Spleen (tissue), 11 donors: ENCODE measurements around the gene CCL18. TPM values are rescaled to one million over a fixed set of nuclear protein-coding genes. Genes with fewer than 3 reads are reported as not detected.
"Not testable (repeated sequence)": the region's sequence is repeated elsewhere in the genome, so short reads cannot be mapped to it uniquely, and the experiment has no call there.

Source experiments
- DNase-seq: peaks from one replicate; pipeline ENCODE4 v3.0.0-alpha.2; 2020
- H3K27ac ChIP-seq, 8 donors: fragments of 200-600 bp; sonication (generic) in 7 of 8; 1 replicate in 4 of 8; 2 replicates in 4 of 8; pipeline versions ENCODE4 v1.5.0 to v1.8.0; 2016 to 2021; ENCODE audit warnings: inconsistent platforms in 4 of 8, mild to moderate bottlenecking in 4 of 8, moderate library complexity in 1 of 8
- H3K27me3 ChIP-seq, 7 donors: fragments of 200-600 bp; sonication (generic) in 6 of 7; replicated peaks in 1 of 7; 1 replicate in 4 of 7; 2 replicates in 3 of 7; pipeline versions ENCODE4 v1.5.0 to v1.8.0; 2016 to 2021; ENCODE audit warnings: inconsistent platforms in 3 of 7, mild to moderate bottlenecking in 1 of 7
- H3K36me3 ChIP-seq, 6 donors: fragments of 200-600 bp; sonication (generic) in 5 of 6; 1 replicate in 4 of 6; 2 replicates in 2 of 6; pipeline versions ENCODE4 v1.5.0 to v1.8.0; 2016 to 2021; ENCODE audit warnings: inconsistent platforms in 2 of 6
- H3K4me1 ChIP-seq, 6 donors: fragments of 200-600 bp; sonication (generic) in 5 of 6; 1 replicate in 3 of 6; 2 replicates in 3 of 6; pipeline versions ENCODE4 v1.5.0 to v1.8.0; 2016 to 2021; ENCODE audit warnings: inconsistent platforms in 3 of 6
- H3K4me3 ChIP-seq, 8 donors: fragments of 200-600 bp; sonication (generic) in 7 of 8; 1 replicate in 4 of 8; 2 replicates in 4 of 8; pipeline versions ENCODE4 v1.5.0 to v1.8.0; 2016 to 2021; ENCODE audit warnings: inconsistent platforms in 4 of 8, mild to moderate bottlenecking in 4 of 8, moderate library complexity in 2 of 8
- H3K9me3 ChIP-seq, 8 donors: fragments of 200-600 bp; sonication (generic) in 7 of 8; 1 replicate in 4 of 8; 2 replicates in 4 of 8; pipeline versions ENCODE4 v1.5.0 to v1.8.0; 2016 to 2021; ENCODE audit warnings: inconsistent platforms in 4 of 8
- POLR2A ChIP-seq, 3 donors: fragments of 450-650 bp; IDR thresholded peaks; one replicate each; pipeline ENCODE4 v1.5.1; 2017; ENCODE audit warnings: antibody characterized with exemption in 3 of 3, mild to moderate bottlenecking in 1 of 3
- POLR2AphosphoS5 ChIP-seq, 3 donors: sonication (generic); formaldehyde crosslinking; IDR thresholded peaks; one replicate each; pipeline ENCODE4 v1.5.1; 2017; ENCODE audit warnings: antibody characterized with exemption in 3 of 3
- WGBS, 5 donors: extraction: QIAGEN DNeasy Blood & Tissue Kit in 3 of 5; methylation state at CpG; one replicate each; pipeline versions ENCODE4 v1.1.5 to v1.1.7; 2013 to 2018; 5-methylcytosine and 5-hydroxymethylcytosine counted together
- intact Hi-C: fragments of 100-400 bp; cut with DNase I; formaldehyde crosslinking; loops from one replicate; pipeline ENCODE4 v1.15.0; 2023; ENCODE audit warnings: low total_unique reads
- polyA plus RNA-seq, 3 donors: library from polyadenylated mRNA; stranded (reverse); fragments of 200-250 nt; gene quantifications; one replicate each; pipeline ENCODE4 v1.2.1, GENCODE V29; 2013
- total RNA-seq, 7 donors: library from RNA; depleted of rRNA in 3 of 7; stranded (reverse); fragments of >200 nt in 3 of 7; fragmentation: NEBNext Ultra II Directional in 4 of 7; extraction: Animal tissue kit (Norgen Biotek cat#: 25700) in 4 of 7; gene quantifications; one replicate each; pipeline versions ENCODE4 v1.1.0 to v1.2.1, GENCODE V29; 2016 to 2021
- TF ChIP-seq, protein P1 (sequence below), 11 experiments: fragments of 200-600 bp in 7 of 11; fragments of 450-650 bp in 4 of 11; sonication (generic) in 4 of 11; IDR thresholded peaks in 8 of 11; conservative IDR thresholded peaks in 3 of 11; 1 replicate in 7 of 11; 2 replicates in 4 of 11; pipeline versions ENCODE4 v1.4.0 to v1.8.0; 2016 to 2021; ENCODE audit warnings: antibody characterized with exemption in 11 of 11, inconsistent platforms in 4 of 11, mild to moderate bottlenecking in 1 of 11
- donor health status: healthy with polysubstance abuse.
- donor health status: DM: no; HTN: no; CAD: no; lungs with moderate emphysema.
- donor health status: DM: no; HTN: no; CAD: no.
- donor health status: Bipolar disorder and iron deficiency.
- donor health status: healthy.
- donor health status: DM: no; HTN: no; CAD: no.
- donor health status: DM: yes; HTN: yes; CAD: no.

Gene CCL18
- total and polyA plus RNA-seq, 10 donors: 5.2 to 109 (median 12.4) TPM

DNA sequence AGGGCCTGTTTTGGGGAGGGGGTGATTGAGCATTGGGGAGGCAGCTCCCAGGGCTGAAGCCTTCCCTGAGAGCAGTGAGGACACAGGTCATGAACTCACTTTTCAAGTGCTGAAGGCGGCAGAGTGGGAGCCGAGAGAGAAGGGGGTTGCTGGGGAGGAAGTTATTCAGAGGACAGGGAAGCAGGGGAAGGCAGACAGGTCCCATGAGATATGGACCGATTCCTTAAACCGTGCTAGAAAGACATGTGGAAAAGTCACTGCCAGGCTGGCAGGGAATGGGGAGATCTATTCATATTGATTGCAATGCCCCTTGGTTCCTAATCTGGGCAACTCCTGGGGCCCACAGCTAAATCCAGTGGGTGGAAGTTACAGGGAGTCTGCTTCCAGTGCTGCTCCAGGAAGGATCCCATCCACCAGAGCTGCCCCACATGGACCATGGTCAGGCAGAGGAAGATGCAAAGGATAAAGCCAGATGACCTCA, 40.7 kb downstream of the CCL18 start:
- Histone ChIP-seq H3K36me3 (no peaks in the 10 kb centered on the region), H3K4me3 (peak overlapping the region in 6 of 8 donors; percentile 17 to 64 (median 26)), H3K27me3 (peaks cover 0 to 6% (median 0%) of the 10 kb centered on the region in 7 donors), H3K4me1 (peaks cover 0 to 69% (median 46%) of the 10 kb centered on the region in 6 donors), H3K9me3 (no peaks in the 10 kb centered on the region), H3K27ac (peak overlapping the region in 5 of 8 donors; percentile 44 to 86 (median 76))
- 18 to 25% (median 20%) methylated on average over 4 of the region's 4 CpGs for WGBS, 5 donors
- DNase-seq: no peak
- TF ChIP-seq, protein P1, sequence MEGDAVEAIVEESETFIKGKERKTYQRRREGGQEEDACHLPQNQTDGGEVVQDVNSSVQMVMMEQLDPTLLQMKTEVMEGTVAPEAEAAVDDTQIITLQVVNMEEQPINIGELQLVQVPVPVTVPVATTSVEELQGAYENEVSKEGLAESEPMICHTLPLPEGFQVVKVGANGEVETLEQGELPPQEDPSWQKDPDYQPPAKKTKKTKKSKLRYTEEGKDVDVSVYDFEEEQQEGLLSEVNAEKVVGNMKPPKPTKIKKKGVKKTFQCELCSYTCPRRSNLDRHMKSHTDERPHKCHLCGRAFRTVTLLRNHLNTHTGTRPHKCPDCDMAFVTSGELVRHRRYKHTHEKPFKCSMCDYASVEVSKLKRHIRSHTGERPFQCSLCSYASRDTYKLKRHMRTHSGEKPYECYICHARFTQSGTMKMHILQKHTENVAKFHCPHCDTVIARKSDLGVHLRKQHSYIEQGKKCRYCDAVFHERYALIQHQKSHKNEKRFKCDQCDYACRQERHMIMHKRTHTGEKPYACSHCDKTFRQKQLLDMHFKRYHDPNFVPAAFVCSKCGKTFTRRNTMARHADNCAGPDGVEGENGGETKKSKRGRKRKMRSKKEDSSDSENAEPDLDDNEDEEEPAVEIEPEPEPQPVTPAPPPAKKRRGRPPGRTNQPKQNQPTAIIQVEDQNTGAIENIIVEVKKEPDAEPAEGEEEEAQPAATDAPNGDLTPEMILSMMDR (IDR thresholded peaks at IDR 0.05 in 8 of 11, conservative IDR thresholded peaks at IDR 0.05 in 3 of 11): no peak
- TF ChIP-seq POLR2A (IDR thresholded peaks at IDR 0.05) (no peak), POLR2AphosphoS5 (IDR thresholded peaks at IDR 0.05) (no peak)
- intact Hi-C loops: no loop called here

DNA sequence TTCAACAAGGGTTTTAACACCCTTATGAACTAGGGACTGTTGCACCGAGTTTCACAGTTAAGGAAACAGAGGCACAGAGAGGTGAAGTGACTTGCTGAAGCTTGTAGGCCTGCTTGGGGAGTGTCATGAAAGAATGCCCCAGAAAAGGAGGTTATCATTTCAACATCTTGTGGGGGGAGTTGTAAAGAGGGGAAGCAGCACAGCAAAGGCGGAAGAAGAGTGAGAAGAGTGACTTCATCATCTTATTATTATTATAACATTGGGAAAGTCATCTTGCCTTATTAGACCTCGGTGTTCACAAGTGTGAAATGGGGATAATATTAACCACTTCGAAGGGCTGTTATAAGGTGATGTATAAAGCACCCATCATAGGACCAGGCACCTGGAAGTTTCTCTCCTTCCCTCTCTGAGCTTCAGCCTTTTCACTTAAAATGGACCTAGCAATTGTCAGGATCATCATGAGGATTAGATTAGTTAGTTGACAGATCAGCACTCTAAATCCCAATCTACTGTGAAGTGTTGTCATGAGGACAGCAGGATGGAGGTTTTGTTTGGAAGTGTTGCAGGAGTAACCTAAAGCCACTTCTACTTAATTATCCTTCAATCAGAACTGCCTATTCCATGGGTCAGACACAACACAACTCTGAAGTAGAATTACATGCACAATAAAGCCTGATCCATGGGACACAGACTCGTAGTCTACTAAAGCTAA, 41.9 kb downstream of the CCL18 start:
- DNase-seq: no peak
- intact Hi-C loops: no loop called here
- Histone ChIP-seq H3K9me3 (no peaks in the 10 kb centered on the region), H3K4me1 (peaks cover 0 to 62% (median 46%) of the 10 kb centered on the region in 6 donors), H3K4me3 (peak overlapping the region in 1 of 8 donors; percentile 64), H3K27me3 (peaks cover 0 to 6% (median 0%) of the 10 kb centered on the region in 7 donors), H3K27ac (peak overlapping the region in 6 of 8 donors; percentile 44 to 86 (median 71)), H3K36me3 (no peaks in the 10 kb centered on the region)
- TF ChIP-seq, protein P1 (IDR thresholded peaks at IDR 0.05 in 8 of 11, conservative IDR thresholded peaks at IDR 0.05 in 3 of 11): no peak
- peak in 1 of 3 donors; percentile 64 for TF ChIP-seq POLR2AphosphoS5 (IDR thresholded peaks at IDR 0.05)
- WGBS, 5 donors: 60 to 86% (median 74%) methylated on average over 5 of the region's 5 CpGs

DNA sequence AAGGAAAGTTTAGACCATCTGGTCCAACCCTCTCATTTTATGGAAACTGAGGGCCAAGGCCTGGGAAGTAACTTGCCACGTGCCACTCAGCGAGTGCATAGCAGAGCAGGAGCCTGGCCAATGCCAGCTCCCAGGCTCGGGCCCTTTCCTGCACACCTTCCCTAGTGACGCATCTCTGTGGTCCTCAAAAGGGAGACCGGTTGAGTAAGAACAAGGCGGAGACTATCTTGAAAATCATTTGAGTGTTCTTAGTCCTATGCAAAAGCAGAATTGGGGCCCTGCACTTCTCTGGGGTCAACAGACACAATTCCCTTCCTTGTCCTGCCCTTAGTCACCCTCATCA, 42.4 kb downstream of the CCL18 start:
- TF ChIP-seq POLR2A (IDR thresholded peaks at IDR 0.05): no peak
- Histone ChIP-seq H3K27ac (peak overlapping the region in 5 of 8 donors; percentile 51 to 86 (median 76)), H3K27me3 (peaks cover 0 to 6% (median 0%) of the 10 kb centered on the region in 7 donors), H3K36me3 (no peaks in the 10 kb centered on the region), H3K9me3 (no peaks in the 10 kb centered on the region), H3K4me3 (no peak overlapping the region), H3K4me1 (peaks cover 0 to 62% (median 46%) of the 10 kb centered on the region in 6 donors)
- 79 to 93% (median 91%) methylated on average over 6 of the region's 6 CpGs for WGBS, 5 donors
- no peak for DNase-seq
- intact Hi-C loops: no loop called here

DNA sequence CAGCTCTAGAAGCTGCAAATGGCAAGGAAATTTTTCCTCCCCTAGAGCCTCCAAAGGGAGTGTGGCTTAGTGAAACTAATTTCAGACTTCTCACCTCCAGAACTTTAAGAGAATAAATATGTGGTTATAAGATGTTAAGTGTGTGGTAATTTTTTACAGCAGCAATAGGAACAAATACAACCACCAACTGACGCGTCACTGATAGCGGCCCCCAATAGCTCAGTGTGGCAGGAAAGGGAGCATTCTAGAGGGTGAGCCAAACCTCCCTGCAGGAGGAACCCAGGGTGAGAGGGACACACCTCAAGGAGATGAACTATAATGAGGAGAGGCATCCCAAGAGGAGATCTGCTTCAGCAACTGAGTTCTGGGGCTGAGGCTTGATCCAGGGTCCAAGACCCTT, 43.6 kb downstream of the CCL18 start:
- H3K27ac ChIP-seq: peak overlapping the region in 5 of 8 donors; percentile 40 to 86 (median 76)
- peaks cover 0 to 9% (median 5%) of the 10 kb centered on the region in 8 donors for H3K9me3 ChIP-seq
- intact Hi-C loops: no loop called here
- TF ChIP-seq POLR2A (IDR thresholded peaks at IDR 0.05) (no peak), POLR2AphosphoS5 (IDR thresholded peaks at IDR 0.05) (peak in 1 of 3 donors; percentile 57)
- WGBS, 5 donors: 40 to 80% (median 49%) methylated on average over 3 of the region's 3 CpGs
- peaks cover 0 to 6% (median 0%) of the 10 kb centered on the region in 7 donors for H3K27me3 ChIP-seq
- no peak overlapping the region for H3K4me3 ChIP-seq
- DNase-seq: no peak
- H3K36me3 ChIP-seq: no peaks in the 10 kb centered on the region
- H3K4me1 ChIP-seq: peaks cover 0 to 57% (median 41%) of the 10 kb centered on the region in 6 donors

DNA sequence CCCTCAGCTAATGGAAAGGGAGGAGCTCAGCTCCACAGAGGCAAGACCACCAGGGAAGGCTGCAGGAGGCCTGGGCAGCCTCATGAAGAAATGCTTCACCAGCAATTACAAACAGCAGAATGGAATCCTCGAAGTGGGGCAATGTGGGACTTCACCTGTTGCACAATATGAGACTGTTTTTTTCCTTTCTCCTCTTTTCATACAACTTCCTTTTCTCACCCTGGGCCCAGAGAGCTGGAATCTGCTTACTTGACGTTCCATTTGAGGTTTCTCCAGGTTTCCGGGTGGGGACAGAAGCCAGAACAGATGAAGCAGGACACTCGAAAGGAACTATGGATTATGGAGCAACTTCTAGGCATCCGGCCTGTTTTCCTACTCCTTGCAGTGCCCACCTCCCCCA, 44.2 kb downstream of the CCL18 start:
- H3K4me3 ChIP-seq, intact Hi-C loops, DNase-seq, H3K27me3 ChIP-seq, H3K36me3 ChIP-seq: not testable (repeated sequence)
- Histone ChIP-seq H3K27ac (peak overlapping the region in 5 of 8 donors; percentile 40 to 86 (median 76)), H3K9me3 (peaks cover 0 to 13% (median 7%) of the 10 kb centered on the region in 8 donors), H3K4me1 (peaks cover 0 to 50% (median 35%) of the 10 kb centered on the region in 6 donors)
- 41 to 64% (median 62%) methylated on average over 5 of the region's 5 CpGs for WGBS, 5 donors
